GM18505 (cell line): ENCODE results near the gene TMTC2.

Experiments
- ATAC-seq: cut with Tn5 transposase; IDR thresholded peaks from one replicate; pipeline ENCODE4 v1.9.1; 2021; ENCODE audit not compliant: unreplicated experiment
- POLR2A ChIP-seq: IDR thresholded peaks from 4 replicates; pipeline ENCODE4 v1.6.1; 2011; ENCODE audit warnings: borderline replicate concordance; ENCODE audit not compliant: insufficient read depth, insufficient read length; ENCODE audit errors: extremely low read depth

The TMTC2 gene

DNA sequence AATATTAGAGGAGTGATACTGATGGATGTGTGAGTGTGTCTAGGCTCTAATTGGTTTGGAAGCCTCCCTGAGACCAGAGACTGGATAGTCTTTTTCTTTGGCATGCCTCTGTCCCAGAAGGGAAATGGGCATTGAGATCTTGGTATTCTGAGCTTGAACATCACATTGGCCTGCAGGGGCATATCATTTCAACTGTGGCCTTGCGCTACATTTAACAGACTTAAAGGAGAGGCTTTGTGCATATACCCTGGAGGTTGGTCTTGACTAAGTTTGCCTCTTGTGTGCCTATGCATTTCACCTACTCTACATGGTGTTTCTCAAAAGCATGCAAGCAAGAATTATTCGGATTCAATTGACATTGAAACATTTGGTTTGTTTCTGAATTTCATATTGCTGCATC is 185.4 kb downstream of the TMTC2 start:
- no peak for TF ChIP-seq POLR2A
- no peak for ATAC-seq

GRCh38 chr12:82873309-82873708 is 186.6 kb downstream of the TMTC2 start:
- no peak for TF ChIP-seq POLR2A
- no peak for ATAC-seq

- ATAC-seq = no peak
- TF ChIP-seq POLR2A = no peak
Measured at GRCh38 chr12:82873951-82874350, 187.2 kb downstream of the TMTC2 start.

GRCh38 chr12:82874945-82875344 is 188.2 kb downstream of the TMTC2 start:
- ATAC-seq = no peak
- no peak for TF ChIP-seq POLR2A

DNA sequence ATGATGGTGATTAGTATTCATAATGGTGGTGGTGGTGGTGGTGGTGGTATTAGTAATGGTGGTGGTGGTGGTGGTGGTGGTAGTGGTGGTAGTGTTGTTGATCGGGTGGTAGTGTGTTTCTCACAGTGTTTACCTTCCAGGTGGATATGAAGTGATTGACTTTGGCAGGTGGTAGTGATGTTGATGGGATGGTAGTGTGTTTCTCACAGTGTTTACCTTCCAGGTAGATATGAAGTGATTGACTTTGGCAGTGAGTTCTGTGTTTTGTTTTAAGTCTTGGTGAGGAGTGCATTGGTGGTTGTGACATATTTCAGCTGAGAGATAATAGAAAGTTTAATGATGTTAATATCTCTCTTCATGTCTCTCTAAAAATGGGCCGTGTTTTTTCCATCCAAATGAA is 189.4 kb downstream of the TMTC2 start:
- no peak for TF ChIP-seq POLR2A
- ATAC-seq = no peak

DNA sequence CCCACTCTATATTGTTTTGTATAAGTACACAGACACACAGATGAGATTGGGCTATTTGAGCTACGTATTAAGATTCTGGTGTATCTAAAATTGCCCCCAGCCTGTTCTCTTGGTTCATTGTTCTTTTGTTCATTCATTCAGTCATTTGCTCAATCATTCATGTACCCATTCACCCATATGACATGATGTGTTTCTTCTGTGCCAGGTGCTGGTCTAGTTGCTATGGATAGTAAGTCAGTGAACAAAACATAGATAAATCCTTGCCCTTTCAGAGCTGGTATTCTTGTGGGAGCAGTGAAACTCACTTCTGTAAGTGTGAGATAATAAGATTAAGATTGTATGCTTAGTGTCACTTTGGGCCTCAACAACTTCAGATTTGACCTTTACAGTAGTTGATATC is 191.3 kb downstream of the TMTC2 start:
- TF ChIP-seq POLR2A = no peak
- ATAC-seq = no peak

DNA sequence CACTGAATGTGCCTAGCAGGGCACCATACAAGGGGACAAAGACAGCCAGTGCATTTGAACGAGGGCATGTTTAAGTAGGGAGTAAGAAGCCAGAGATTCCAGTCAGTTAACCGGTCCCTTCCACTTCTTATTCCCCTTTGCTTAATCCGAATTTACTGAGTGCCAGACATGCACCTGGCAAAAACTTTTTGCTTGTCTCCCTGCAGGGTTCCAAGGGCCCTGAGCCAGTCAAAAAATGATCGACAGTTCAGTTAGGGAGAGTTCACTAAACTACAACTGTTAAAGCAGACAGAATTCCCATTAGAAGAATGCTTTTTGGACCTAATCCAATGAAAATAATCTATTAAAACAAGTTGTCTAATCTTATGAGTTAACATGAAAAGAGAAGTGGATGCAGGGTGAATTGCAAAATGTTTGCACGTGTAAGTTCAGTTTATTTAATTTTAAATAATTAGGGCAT is 193.8 kb downstream of the TMTC2 start:
- no peak for ATAC-seq
- no peak for TF ChIP-seq POLR2A

DNA sequence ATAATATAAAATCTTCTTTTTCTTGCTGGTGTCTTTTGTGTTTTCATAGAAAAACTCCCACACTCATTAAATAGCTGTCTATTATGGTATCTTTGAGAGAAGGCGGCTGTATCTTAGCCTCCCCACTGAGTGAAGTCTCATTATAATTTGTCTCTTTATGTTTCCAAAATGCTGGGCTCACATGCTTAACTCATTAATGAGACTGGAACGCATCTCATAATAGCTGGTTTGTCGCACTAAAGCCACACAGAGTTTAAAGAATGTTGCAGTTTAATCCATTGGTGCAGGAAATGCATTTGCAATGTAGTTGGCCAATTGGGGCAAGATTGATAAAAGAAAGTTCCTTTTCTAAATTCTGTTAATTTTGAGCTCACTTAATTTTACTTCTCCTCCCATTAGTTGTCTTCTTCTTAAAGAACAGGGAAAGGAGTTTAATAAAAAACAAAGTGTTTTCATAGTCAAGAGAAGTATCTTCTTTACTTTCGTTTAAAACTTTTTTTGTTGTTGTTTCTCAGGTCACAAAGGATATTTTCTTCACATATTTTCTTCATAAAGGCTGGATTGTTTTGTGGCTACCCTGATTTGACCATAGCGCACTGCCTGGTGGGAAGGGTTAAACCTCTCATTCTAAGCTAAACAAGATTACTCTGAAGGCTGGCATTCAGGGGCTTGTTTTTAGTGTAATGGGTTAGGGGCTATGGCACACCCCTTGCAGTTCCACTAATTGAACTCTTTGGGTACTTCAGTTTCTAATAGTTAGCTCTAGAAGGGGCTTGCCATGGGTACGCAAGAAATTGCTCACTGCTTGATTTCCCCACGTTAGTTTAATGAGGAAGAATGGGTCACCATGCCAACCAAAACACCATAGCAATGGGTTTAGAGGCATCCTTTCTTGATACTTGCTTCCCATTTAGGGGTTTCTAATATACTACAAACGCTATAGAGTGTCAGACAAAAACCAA is 197.0 kb downstream of the TMTC2 start:
- ATAC-seq = no peak
- TF ChIP-seq POLR2A = no peak

DNA sequence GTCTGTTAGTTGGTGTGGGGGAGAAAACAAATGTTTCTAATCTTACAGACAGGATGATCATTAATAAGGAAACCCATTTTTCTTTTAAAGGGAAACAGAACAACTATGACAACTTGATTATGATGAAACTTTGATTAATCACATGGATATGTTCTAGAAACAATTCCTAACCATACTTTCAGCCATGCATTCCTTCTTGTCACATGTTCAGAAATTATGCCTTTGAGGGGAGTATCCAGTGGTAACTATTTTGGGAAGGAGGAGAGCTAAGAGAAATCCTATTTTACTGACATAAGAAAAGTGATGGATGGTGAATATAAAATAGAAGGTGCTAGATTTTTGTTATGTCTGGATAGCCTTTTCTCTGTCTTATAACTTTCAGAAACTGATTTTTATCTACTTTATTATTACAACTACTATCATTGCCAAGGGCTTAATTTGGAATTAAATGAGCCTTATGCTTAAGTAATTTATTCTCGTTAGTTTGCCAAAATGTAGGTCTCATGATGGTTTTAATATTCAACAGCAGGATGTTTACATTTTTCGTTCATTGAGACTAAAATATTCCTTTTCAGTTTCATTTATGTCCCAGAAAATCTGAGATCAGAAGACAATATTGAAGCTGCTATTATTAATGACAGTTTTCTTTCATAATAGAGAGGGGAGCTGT is 200.1 kb downstream of the TMTC2 start:
- ATAC-seq = no peak
- TF ChIP-seq POLR2A = no peak

DNA sequence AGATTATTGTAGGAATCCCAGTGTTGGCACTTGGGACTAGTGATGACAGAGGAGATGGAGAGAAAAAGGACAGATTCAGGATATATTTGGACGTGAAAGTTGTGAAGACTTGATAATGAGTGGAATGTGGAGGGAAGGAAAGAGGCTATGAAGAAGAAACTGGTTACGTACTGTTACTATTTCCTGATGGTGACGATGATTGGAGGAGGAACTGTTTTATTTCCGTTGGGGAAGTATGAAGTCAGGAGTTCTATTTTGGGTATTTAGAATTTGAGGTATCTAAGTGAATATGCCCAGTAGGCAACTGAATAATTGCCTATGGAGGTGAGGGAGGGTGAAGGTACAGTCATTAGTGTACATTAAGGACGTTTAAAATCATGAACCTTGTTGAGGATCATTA is 207.2 kb downstream of the TMTC2 start:
- no peak for ATAC-seq

GRCh38 chr12:82896277-82896676 is 209.6 kb downstream of the TMTC2 start:
- no peak for ATAC-seq
- TF ChIP-seq POLR2A = no peak

More for the DNA sequence above, 207.2 kb downstream of the TMTC2 start:
- no peak for TF ChIP-seq POLR2A

- ATAC-seq = no peak
- TF ChIP-seq POLR2A = no peak
Measured at GRCh38 chr12:82896979-82897378, 210.3 kb downstream of the TMTC2 start.

GRCh38 chr12:82898441-82898840 is 211.7 kb downstream of the TMTC2 start:
- no peak for TF ChIP-seq POLR2A
- ATAC-seq = no peak

- TF ChIP-seq POLR2A = no peak
- no peak for ATAC-seq
Measured at GRCh38 chr12:82904219-82904790, 217.6 kb downstream of the TMTC2 start.

- no peak for TF ChIP-seq POLR2A
- ATAC-seq = no peak
Measured at GRCh38 chr12:82910246-82910893, 223.7 kb downstream of the TMTC2 start.
